ENCODE measurements around the gene MAEA. TPM values are rescaled to one million over a fixed set of nuclear protein-coding genes. Genes with fewer than 3 reads are reported as not detected.

Gene MAEA
- total RNA-seq, 4 donors from 2014 or later, result 66.2 to 140 (median 83.2) TPM

GRCh38 chr4:1250527-1250812 is 39.2 kb upstream of the MAEA start:
- DNase-seq (ENCODE audit: low spot score in 2 of 2), result no peak

GRCh38 chr4:1250921-1251772 is 38.5 kb upstream of the MAEA start:
- Histone ChIP-seq H3K36me3 (peaks cover 0 to 18% (median 0%) of the 10 kb centered on the region in 3 donors), H3K4me1 (peaks cover 0 to 32% (median 24%) of the 10 kb centered on the region in 4 donors), H3K27ac (peak overlapping the region in 1 of 4 donors; percentile 93), H3K27me3 (no peaks in the 10 kb centered on the region), H3K9me3 (no peaks in the 10 kb centered on the region), H3K4me3 (no peak overlapping the region)
- DNase-seq (ENCODE audit: low spot score in 2 of 2), result no peak
- no peak for TF ChIP-seq CTCF (IDR thresholded peaks at IDR 0.05)
- no peak for TF ChIP-seq EP300 (IDR thresholded peaks at IDR 0.05)
- TF ChIP-seq POLR2A (IDR thresholded peaks at IDR 0.05), result no peak
- WGBS, 2 donors, result 95 to 96% methylated on average over 31 to 33 of the region's 33 CpGs

More at GRCh38 chr4:1250527-1250812, 39.2 kb upstream of the MAEA start:
- Histone ChIP-seq H3K9me3 (no peaks in the 10 kb centered on the region), H3K36me3 (peaks cover 0 to 18% (median 0%) of the 10 kb centered on the region in 3 donors), H3K4me3 (peak overlapping the region in 1 of 4 donors; percentile 74), H3K27ac (peak overlapping the region in 3 of 4 donors; percentile 93 to 98 (median 95)), H3K4me1 (peaks cover 0 to 39% (median 31%) of the 10 kb centered on the region in 4 donors), H3K27me3 (no peaks in the 10 kb centered on the region)
- 90 to 91% methylated on average over 7 of the region's 7 CpGs for WGBS, 2 donors
- TF ChIP-seq EP300 (IDR thresholded peaks at IDR 0.05) (no peak), POLR2A (IDR thresholded peaks at IDR 0.05) (no peak), CTCF (IDR thresholded peaks at IDR 0.05) (no peak)

- WGBS, 2 donors, result 97 to 99% methylated on average over 11 of the region's 11 CpGs
- no peak for DNase-seq (ENCODE audit: low spot score in 2 of 2)
- no peak overlapping the region for H3K4me3 ChIP-seq
- no peaks in the 10 kb centered on the region for H3K27me3 ChIP-seq
- TF ChIP-seq EP300 (IDR thresholded peaks at IDR 0.05) (no peak), CTCF (IDR thresholded peaks at IDR 0.05) (no peak), POLR2A (IDR thresholded peaks at IDR 0.05) (no peak)
- no peak overlapping the region for H3K27ac ChIP-seq
- peaks cover 0 to 18% (median 0%) of the 10 kb centered on the region in 3 donors for H3K36me3 ChIP-seq
- H3K4me1 ChIP-seq, result peaks cover 0 to 27% (median 18%) of the 10 kb centered on the region in 4 donors
- H3K9me3 ChIP-seq, result no peaks in the 10 kb centered on the region
Observed at GRCh38 chr4:1251773-1252066, 38.0 kb upstream of the MAEA start.

- peaks cover 0 to 17% (median 11%) of the 10 kb centered on the region in 4 donors for H3K4me1 ChIP-seq
- 96 to 98% methylated on average over 6 of the region's 6 CpGs for WGBS, 2 donors
- H3K9me3 ChIP-seq, result peaks cover 0 to 7% (median 0%) of the 10 kb centered on the region in 4 donors
- H3K36me3 ChIP-seq, result peaks cover 0 to 18% (median 0%) of the 10 kb centered on the region in 3 donors
- H3K4me3 ChIP-seq, result no peak overlapping the region
- H3K27ac ChIP-seq, result no peak overlapping the region
- TF ChIP-seq POLR2A (IDR thresholded peaks at IDR 0.05) (no peak), CTCF (IDR thresholded peaks at IDR 0.05) (no peak), EP300 (IDR thresholded peaks at IDR 0.05) (no peak)
- no peaks in the 10 kb centered on the region for H3K27me3 ChIP-seq
- no peak for DNase-seq (ENCODE audit: low spot score in 2 of 2)
Observed at GRCh38 chr4:1252928-1253492, 36.7 kb upstream of the MAEA start.

GRCh38 chr4:1253831-1254230 is 35.9 kb upstream of the MAEA start:
- TF ChIP-seq CTCF (IDR thresholded peaks at IDR 0.05) (no peak), EP300 (IDR thresholded peaks at IDR 0.05) (no peak), POLR2A (IDR thresholded peaks at IDR 0.05) (no peak)
- WGBS, 2 donors, result 88 to 97% methylated on average over 5 of the region's 5 CpGs
- peaks cover 0 to 11% (median 0%) of the 10 kb centered on the region in 4 donors for H3K9me3 ChIP-seq
- H3K4me1 ChIP-seq, result peaks cover 0 to 17% (median 11%) of the 10 kb centered on the region in 4 donors
- no peak overlapping the region for H3K27ac ChIP-seq
- no peak for DNase-seq (ENCODE audit: low spot score in 2 of 2)
- no peaks in the 10 kb centered on the region for H3K27me3 ChIP-seq
- H3K36me3 ChIP-seq, result peaks cover 0 to 18% (median 0%) of the 10 kb centered on the region in 3 donors
- H3K4me3 ChIP-seq, result no peak overlapping the region

Data from tibial nerve (tissue), 4 donors.